22Rv1 (cell line): Measurements from ENCODE around the gene ASAP2.

Experiments
- ZFX ChIP-seq: fragments of 450-650 bp; IDR thresholded peaks from 2 replicates; pipeline ENCODE4 v1.6.1; 2017; ENCODE audit warnings: antibody characterized with exemption, borderline replicate concordance
- TF ChIP-seq, protein P1 (sequence below): fragments of 450-650 bp; IDR thresholded peaks from 2 replicates; pipeline ENCODE4 v1.5.1; 2017; ENCODE audit warnings: mild to moderate bottlenecking

DNA sequence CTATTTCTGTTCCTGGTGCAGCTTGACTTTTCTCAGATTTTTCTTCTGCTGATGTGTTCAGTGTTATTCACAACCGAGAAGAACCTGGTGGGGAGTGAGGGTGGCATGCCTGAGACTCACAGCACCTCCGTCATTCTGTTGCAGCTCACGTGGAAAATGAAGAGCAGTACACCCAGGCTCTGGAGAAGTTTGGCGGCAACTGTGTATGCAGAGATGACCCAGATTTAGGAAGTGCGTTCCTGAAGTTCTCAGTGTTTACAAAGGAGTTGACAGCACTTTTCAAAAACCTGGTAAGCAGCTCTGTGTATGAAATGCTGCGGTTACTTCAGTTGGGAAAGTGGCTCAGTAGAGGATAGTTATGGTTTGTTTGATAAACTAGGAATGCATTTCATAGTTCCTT lies 90.5 kb downstream of the ASAP2 start:
- TF ChIP-seq, protein P1, sequence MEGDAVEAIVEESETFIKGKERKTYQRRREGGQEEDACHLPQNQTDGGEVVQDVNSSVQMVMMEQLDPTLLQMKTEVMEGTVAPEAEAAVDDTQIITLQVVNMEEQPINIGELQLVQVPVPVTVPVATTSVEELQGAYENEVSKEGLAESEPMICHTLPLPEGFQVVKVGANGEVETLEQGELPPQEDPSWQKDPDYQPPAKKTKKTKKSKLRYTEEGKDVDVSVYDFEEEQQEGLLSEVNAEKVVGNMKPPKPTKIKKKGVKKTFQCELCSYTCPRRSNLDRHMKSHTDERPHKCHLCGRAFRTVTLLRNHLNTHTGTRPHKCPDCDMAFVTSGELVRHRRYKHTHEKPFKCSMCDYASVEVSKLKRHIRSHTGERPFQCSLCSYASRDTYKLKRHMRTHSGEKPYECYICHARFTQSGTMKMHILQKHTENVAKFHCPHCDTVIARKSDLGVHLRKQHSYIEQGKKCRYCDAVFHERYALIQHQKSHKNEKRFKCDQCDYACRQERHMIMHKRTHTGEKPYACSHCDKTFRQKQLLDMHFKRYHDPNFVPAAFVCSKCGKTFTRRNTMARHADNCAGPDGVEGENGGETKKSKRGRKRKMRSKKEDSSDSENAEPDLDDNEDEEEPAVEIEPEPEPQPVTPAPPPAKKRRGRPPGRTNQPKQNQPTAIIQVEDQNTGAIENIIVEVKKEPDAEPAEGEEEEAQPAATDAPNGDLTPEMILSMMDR: no peak
- no peak for TF ChIP-seq ZFX
